Measurements from ENCODE around the gene OR6S1.
"Not testable (repeated sequence)": the region's sequence is repeated elsewhere in the genome, so short reads cannot be mapped to it uniquely, and the experiment has no call there.

The OR6S1 gene

DNA sequence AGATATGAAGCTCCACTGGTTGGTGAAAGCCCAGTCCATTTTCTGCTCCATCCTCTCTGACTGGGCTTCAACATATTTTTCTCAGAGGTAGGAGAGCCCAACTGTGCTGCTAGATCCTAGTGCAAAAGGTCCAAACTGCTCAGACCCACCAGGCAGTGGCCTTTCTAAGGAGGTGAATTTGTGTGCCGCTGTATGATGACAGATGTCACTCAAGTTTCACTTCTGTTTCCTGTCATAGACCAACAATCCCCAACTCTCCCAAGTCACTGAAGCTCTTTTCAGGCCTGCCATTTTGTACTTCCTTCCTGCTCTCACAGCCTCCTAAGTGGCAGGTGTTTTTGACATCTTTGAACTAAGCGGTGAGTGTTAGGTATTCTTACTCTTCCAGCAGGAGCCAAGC lies 26.5 kb upstream of the OR6S1 start:
- no peak overlapping the region for H3K4me3 ChIP-seq (ENCODE audit: low read length)
- TF ChIP-seq, protein P1, sequence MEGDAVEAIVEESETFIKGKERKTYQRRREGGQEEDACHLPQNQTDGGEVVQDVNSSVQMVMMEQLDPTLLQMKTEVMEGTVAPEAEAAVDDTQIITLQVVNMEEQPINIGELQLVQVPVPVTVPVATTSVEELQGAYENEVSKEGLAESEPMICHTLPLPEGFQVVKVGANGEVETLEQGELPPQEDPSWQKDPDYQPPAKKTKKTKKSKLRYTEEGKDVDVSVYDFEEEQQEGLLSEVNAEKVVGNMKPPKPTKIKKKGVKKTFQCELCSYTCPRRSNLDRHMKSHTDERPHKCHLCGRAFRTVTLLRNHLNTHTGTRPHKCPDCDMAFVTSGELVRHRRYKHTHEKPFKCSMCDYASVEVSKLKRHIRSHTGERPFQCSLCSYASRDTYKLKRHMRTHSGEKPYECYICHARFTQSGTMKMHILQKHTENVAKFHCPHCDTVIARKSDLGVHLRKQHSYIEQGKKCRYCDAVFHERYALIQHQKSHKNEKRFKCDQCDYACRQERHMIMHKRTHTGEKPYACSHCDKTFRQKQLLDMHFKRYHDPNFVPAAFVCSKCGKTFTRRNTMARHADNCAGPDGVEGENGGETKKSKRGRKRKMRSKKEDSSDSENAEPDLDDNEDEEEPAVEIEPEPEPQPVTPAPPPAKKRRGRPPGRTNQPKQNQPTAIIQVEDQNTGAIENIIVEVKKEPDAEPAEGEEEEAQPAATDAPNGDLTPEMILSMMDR (IDR thresholded peaks at IDR 0.05; ENCODE audit: insufficient read depth, low read depth, low read length, missing control alignments) = no peak
- DNase-seq (ENCODE audit: low read depth) = no peak

GRCh38 chr14:20666400-20666961 lies 25.0 kb upstream of the OR6S1 start:
- H3K4me3 ChIP-seq (ENCODE audit: low read length); DNase-seq (ENCODE audit: low read depth): not testable (repeated sequence)

DNA sequence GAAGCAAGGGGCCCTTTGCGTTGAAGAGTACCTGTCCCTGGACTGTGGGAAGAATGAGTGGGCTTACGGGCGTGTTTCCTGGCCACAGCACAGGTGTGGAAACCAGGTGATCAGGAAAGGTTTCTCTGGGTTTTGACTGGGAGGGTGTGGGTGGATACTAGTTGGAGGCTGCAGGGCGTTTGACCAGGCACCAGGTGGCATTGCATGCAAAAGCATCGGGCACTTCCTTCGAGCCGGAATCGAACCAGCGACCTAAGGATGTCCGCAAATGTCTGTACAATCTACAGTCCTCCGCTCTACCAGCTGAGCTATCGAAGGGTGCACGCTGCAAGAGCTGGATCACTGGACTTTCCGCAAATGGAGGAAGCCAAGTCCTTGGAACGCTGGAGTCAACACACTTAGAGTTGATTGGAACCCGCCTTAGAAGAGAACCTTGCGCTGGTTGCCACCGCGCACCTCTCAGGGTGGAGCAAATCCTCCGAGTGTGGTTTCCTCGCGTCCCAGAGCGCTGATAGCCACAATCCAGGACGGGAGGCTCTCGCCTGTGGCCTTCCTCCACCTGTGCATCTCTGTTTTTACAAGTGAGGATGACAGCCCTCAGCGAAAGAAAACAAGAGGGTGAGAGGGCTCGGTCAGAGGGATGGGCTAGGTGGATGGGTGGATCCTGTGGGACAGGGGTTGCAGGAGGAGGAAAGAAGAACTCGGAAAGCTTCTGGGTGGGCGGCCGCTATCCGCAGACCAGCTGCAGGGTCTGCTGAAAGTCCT lies 21.7 kb upstream of the OR6S1 start:
- peak; percentile 89 for DNase-seq (ENCODE audit: low read depth)
- peak overlapping the region; percentile 46 for H3K4me3 ChIP-seq (ENCODE audit: low read length)
- TF ChIP-seq, protein P1 (IDR thresholded peaks at IDR 0.05; ENCODE audit: insufficient read depth, low read depth, low read length, missing control alignments) = peak; percentile 75

DNA sequence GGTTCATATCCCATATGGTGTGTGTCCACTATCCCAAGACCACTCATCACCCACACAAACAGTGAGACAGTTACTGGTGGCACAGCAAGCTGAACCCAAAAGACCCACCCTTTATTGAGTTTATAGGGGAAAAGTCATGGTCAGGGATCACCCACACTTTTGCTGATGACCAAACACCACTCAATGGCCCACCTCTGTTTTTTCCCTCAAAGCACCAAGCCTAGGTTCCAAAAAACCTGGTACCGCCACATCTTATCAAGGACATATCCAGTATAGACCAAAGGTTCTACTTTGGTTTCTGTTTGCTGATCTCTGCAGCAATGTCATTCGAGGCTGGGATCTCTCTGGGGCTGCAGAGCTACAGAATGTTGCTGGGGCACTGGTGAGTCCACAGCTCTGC lies 19.7 kb upstream of the OR6S1 start:
- DNase-seq (ENCODE audit: low read depth) = no peak
- TF ChIP-seq, protein P1 (IDR thresholded peaks at IDR 0.05; ENCODE audit: insufficient read depth, low read depth, low read length, missing control alignments) = no peak
- H3K4me3 ChIP-seq (ENCODE audit: low read length) = no peak overlapping the region

GRCh38 chr14:20659813-20660395 lies 18.4 kb upstream of the OR6S1 start:
- H3K4me3 ChIP-seq (ENCODE audit: low read length) = no peak overlapping the region
- no peak for DNase-seq (ENCODE audit: low read depth)
- TF ChIP-seq, protein P1 (IDR thresholded peaks at IDR 0.05; ENCODE audit: insufficient read depth, low read depth, low read length, missing control alignments) = no peak

DNA sequence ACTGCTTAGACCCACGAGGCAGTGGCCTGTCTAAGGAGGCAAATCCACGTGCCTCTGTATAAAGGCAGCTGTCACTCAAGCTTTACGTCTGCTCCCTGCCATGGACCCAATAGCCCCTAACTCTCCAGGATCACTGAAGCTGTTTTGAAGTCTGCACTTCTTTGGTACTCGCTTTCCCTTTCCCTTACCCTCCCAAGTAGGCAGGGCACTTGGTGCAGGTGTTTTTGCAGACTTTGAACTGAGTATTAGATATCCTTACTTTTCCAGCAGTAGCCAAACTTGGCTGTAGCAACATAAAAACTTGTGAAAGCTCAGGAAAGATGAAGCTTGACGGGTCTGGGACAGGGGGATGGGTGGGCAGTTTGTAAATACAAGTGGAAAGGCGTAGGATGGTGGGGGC lies 17.8 kb upstream of the OR6S1 start:
- H3K4me3 ChIP-seq (ENCODE audit: low read length) = no peak overlapping the region
- no peak for DNase-seq (ENCODE audit: low read depth)
- TF ChIP-seq, protein P1 (IDR thresholded peaks at IDR 0.05; ENCODE audit: insufficient read depth, low read depth, low read length, missing control alignments) = no peak

DNA sequence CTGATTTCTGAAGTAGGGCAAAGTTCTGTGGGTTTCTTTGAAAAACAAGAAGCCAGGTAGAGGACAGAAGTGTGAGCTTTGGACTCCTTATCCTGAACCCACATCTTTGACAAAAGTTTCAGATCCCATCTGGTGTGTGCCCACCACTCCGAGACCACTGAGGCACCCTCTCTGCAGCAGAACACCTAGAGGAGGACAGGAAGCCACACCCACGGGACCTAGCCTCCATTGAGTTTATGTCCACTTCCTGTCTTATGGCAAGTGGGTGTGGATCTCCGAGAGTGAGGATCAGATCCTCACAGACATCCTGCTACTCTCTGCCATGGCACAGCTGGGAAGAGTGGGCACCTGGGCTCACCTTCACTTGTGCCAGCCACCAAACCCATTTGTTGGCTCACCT lies 16.8 kb upstream of the OR6S1 start:
- no peak for DNase-seq (ENCODE audit: low read depth)
- H3K4me3 ChIP-seq (ENCODE audit: low read length) = no peak overlapping the region
- TF ChIP-seq, protein P1 (IDR thresholded peaks at IDR 0.05; ENCODE audit: insufficient read depth, low read depth, low read length, missing control alignments) = no peak
